ENCODE data around the gene HCN4.
"Not testable (repeated sequence)": the region's sequence is repeated elsewhere in the genome, so short reads cannot be mapped to it uniquely, and the experiment has no call there.

Gene HCN4

GRCh38 chr15:73368301-73369136 is at the start of gene HCN4:
TSS of gene HCN4 (minus strand) at chr15:73368958. CDS start at chr15:73368270, 688 bp downstream.
- no peak for TF ChIP-seq EZH2phosphoT487 (IDR thresholded peaks at IDR 0.05; ENCODE audit: low read depth)
- TF ChIP-seq CTCF (IDR thresholded peaks at IDR 0.05; ENCODE audit: low read depth, low read length): no peak
- H3K27ac ChIP-seq (ENCODE audit: low read length): no peak within 1 kb of the TSS
- H3K4me3 ChIP-seq (ENCODE audit: low read length): no peak within 1 kb of the TSS
- no peaks in the 10 kb centered on the region for H3K4me1 ChIP-seq (ENCODE audit: low read length)
- H4K20me1 ChIP-seq (ENCODE audit: insufficient read depth, low read length): no peaks in the 10 kb centered on the region
- no peak within 1 kb of the TSS for H3K4me2 ChIP-seq (ENCODE audit: low read length)
- no peaks in the 10 kb centered on the region for H3K79me2 ChIP-seq (ENCODE audit: low read length)
- no peak within 1 kb of the TSS for H2AFZ ChIP-seq (ENCODE audit: low read depth, low read length)
- H3K36me3 ChIP-seq (replicated peaks; ENCODE audit: low read depth, low read length): no peaks in the 10 kb centered on the region
- H3K9me3 ChIP-seq (ENCODE audit: insufficient read depth, low read length): no peaks in the 10 kb centered on the region
- H3K27me3 ChIP-seq (ENCODE audit: low read depth, low read length): peaks cover 31% of the 10 kb centered on the region
- H3K9ac ChIP-seq (ENCODE audit: low read length): no peak within 1 kb of the TSS

GRCh38 chr15:73414876-73415275 is 46.1 kb upstream of the HCN4 start:
- no peak overlapping the region for H3K27ac ChIP-seq (ENCODE audit: low read length)
- no peak overlapping the region for H3K4me2 ChIP-seq (ENCODE audit: low read length)
- no peak overlapping the region for H3K9ac ChIP-seq (ENCODE audit: low read length)
- H2AFZ ChIP-seq (ENCODE audit: low read depth, low read length): no peak overlapping the region
- no peaks in the 10 kb centered on the region for H3K4me1 ChIP-seq (ENCODE audit: low read length)
- no peak overlapping the region for H3K4me3 ChIP-seq (ENCODE audit: low read length)
- H3K36me3 ChIP-seq (replicated peaks; ENCODE audit: low read depth, low read length): no peaks in the 10 kb centered on the region
- H3K27me3 ChIP-seq (ENCODE audit: low read depth, low read length): peaks cover 35% of the 10 kb centered on the region
- H3K9me3 ChIP-seq (ENCODE audit: insufficient read depth, low read length): no peaks in the 10 kb centered on the region
- TF ChIP-seq CTCF (IDR thresholded peaks at IDR 0.05; ENCODE audit: low read depth, low read length): no peak
- no peak for TF ChIP-seq EZH2phosphoT487 (IDR thresholded peaks at IDR 0.05; ENCODE audit: low read depth)
- no peaks in the 10 kb centered on the region for H4K20me1 ChIP-seq (ENCODE audit: insufficient read depth, low read length)
- H3K79me2 ChIP-seq (ENCODE audit: low read length): no peaks in the 10 kb centered on the region

GRCh38 chr15:73403171-73403570 is 34.4 kb upstream of the HCN4 start:
- no peak overlapping the region for H3K4me3 ChIP-seq (ENCODE audit: low read length)
- no peaks in the 10 kb centered on the region for H3K9me3 ChIP-seq (ENCODE audit: insufficient read depth, low read length)
- H3K4me1 ChIP-seq (ENCODE audit: low read length): no peaks in the 10 kb centered on the region
- no peaks in the 10 kb centered on the region for H4K20me1 ChIP-seq (ENCODE audit: insufficient read depth, low read length)
- no peak for TF ChIP-seq EZH2phosphoT487 (IDR thresholded peaks at IDR 0.05; ENCODE audit: low read depth)
- no peak for TF ChIP-seq CTCF (IDR thresholded peaks at IDR 0.05; ENCODE audit: low read depth, low read length)
- H3K9ac ChIP-seq (ENCODE audit: low read length): no peak overlapping the region
- peaks cover 9% of the 10 kb centered on the region for H3K27me3 ChIP-seq (ENCODE audit: low read depth, low read length)
- H3K36me3 ChIP-seq (replicated peaks; ENCODE audit: low read depth, low read length): no peaks in the 10 kb centered on the region
- no peaks in the 10 kb centered on the region for H3K79me2 ChIP-seq (ENCODE audit: low read length)
- no peak overlapping the region for H3K27ac ChIP-seq (ENCODE audit: low read length)
- H3K4me2 ChIP-seq (ENCODE audit: low read length): no peak overlapping the region
- no peak overlapping the region for H2AFZ ChIP-seq (ENCODE audit: low read depth, low read length)

GRCh38 chr15:73400222-73400621 is 31.5 kb upstream of the HCN4 start:
- H3K4me2 ChIP-seq (ENCODE audit: low read length); H3K4me3 ChIP-seq (ENCODE audit: low read length); H3K27me3 ChIP-seq (ENCODE audit: low read depth, low read length); H4K20me1 ChIP-seq (ENCODE audit: insufficient read depth, low read length); H3K36me3 ChIP-seq (replicated peaks; ENCODE audit: low read depth, low read length); H3K4me1 ChIP-seq (ENCODE audit: low read length); H3K27ac ChIP-seq (ENCODE audit: low read length); H3K79me2 ChIP-seq (ENCODE audit: low read length); H3K9ac ChIP-seq (ENCODE audit: low read length); H3K9me3 ChIP-seq (ENCODE audit: insufficient read depth, low read length); H2AFZ ChIP-seq (ENCODE audit: low read depth, low read length): not testable (repeated sequence)

Measured in OCI-LY3 (cell line).